HepG2 (cell line): ENCODE data around the gene PBX2. TPM values are rescaled to one million over a fixed set of nuclear protein-coding genes. Genes with fewer than 3 reads are reported as not detected.

ENCODE experiments used
- ATAC-seq: fragments of 200-7000 bp; cut with Tn5 transposase; 3 replicates; pipeline ENCODE4 v1.9.1; 2020; ENCODE audit warnings: mild to moderate bottlenecking, moderate library complexity
- BruUV-seq: library from RNA; stranded (reverse); fragments of 400-500 nt; replicated peaks from 2 replicates; lab custom pipeline; 2021; lab: Mats Ljungman, UMichigan
- CTCF ChIA-PET: fragments of 300-600 bp; formaldehyde crosslinking; extraction: SDS; loops from one replicate; lab custom pipeline; 2021; ENCODE audit warnings: low total read pairs, inconsistent platforms, low intra/inter-chr PET ratio; lab: Yijun Ruan, JAX
- POLR2A ChIA-PET: fragments of 350-600 bp; sonication (Branson Sonifier 250); formaldehyde crosslinking; loops from one replicate; lab custom pipeline; 2020; ENCODE audit warnings: antibody characterized with exemption, inconsistent platforms; lab: Yijun Ruan, JAX
- DNase-seq: peaks from one replicate; pipeline ENCODE4 v3.0.0-alpha.2; 2015; ENCODE audit warnings: low spot score
- FAIRE-seq: peaks from 3 replicates; lab custom pipeline; 2011; peaks lifted over from hg19 to GRCh38; lab: Jason Lieb, UNC
- H2AFZ ChIP-seq: one replicate; pipeline ENCODE4 v1.6.1; 2011; ENCODE audit warnings: low read length, inconsistent platforms
- H3K27ac ChIP-seq: fragments of 300-600 bp; 3 replicates; pipeline ENCODE4 v1.8.0; 2011; ENCODE audit warnings: mixed run types, mild to moderate bottlenecking, mixed read lengths, low read length, inconsistent platforms; ENCODE audit not compliant: insufficient read depth; ENCODE audit errors: extremely low read length
- H3K27me3 ChIP-seq, 2 experiments: fragments of 200-600 bp in 1 of 2; 2 replicates in 1 of 2; 3 replicates in 1 of 2; pipeline versions ENCODE4 v1.6.0 to v1.8.0; 2011; ENCODE audit warnings: low read length in 2 of 2, mild to moderate bottlenecking in 2 of 2, moderate library complexity in 2 of 2, inconsistent platforms in 1 of 2; ENCODE audit not compliant: insufficient read depth in 2 of 2, control insufficient read depth in 1 of 2
- H3K36me3 ChIP-seq, 2 experiments: fragments of 200-600 bp in 1 of 2; replicated peaks in 1 of 2; 2 replicates in 1 of 2; 3 replicates in 1 of 2; pipeline versions ENCODE4 v1.5.1 to v1.8.0; 2011; ENCODE audit warnings: low read length in 2 of 2, inconsistent platforms in 1 of 2; ENCODE audit not compliant: insufficient read depth in 2 of 2, control insufficient read depth in 1 of 2
- H3K4me1 ChIP-seq: 2 replicates; pipeline ENCODE4 v1.5.1; 2012; ENCODE audit warnings: low read length, inconsistent platforms; ENCODE audit not compliant: insufficient read depth
- H3K4me2 ChIP-seq: 2 replicates; pipeline ENCODE4 v1.6.0; 2011; ENCODE audit warnings: low read depth, low read length, inconsistent platforms
- H3K4me3 ChIP-seq, 3 experiments: fragments of 200-600 bp in 1 of 3; sonication (generic), shearing (Covaris generic) in 1 of 3; replicated peaks in 1 of 3; 2 replicates each; pipeline ENCODE4 v1.5.1; 2011 to 2016; ENCODE audit warnings: low read length in 3 of 3, inconsistent platforms in 2 of 3, low read depth in 2 of 3, mild to moderate bottlenecking in 2 of 3, control low read depth in 1 of 3, mixed read lengths in 1 of 3; ENCODE audit not compliant: insufficient read depth in 1 of 3
- H3K79me2 ChIP-seq: one replicate; pipeline ENCODE4 v1.6.1; 2011; ENCODE audit warnings: low read length, inconsistent platforms; ENCODE audit not compliant: insufficient read depth
- H3K9ac ChIP-seq: 2 replicates; pipeline ENCODE4 v1.6.0; 2011; ENCODE audit warnings: mild to moderate bottlenecking, low read depth, low read length, inconsistent platforms; ENCODE audit not compliant: insufficient read depth
- H3K9me3 ChIP-seq: 2 replicates; pipeline ENCODE4 v1.5.1; 2012; ENCODE audit warnings: mild to moderate bottlenecking, low read length
- H4K20me1 ChIP-seq: 2 replicates; pipeline ENCODE4 v1.6.0; 2011; ENCODE audit warnings: inconsistent platforms, mild to moderate bottlenecking, low read length, moderate library complexity; ENCODE audit not compliant: insufficient read depth
- AGO2 ChIP-seq: fragments of 200-400 bp; formaldehyde crosslinking; optimal IDR thresholded peaks from 2 replicates; pipeline ENCODE3; 2017; ENCODE audit warnings: mild to moderate bottlenecking, low read depth, low read length, moderate library complexity
- FOXP1 ChIP-seq, 2 experiments: fragments of 450-650 bp in 1 of 2; IDR thresholded peaks; 2 replicates each; pipeline ENCODE4 v1.6.1; 2017 to 2018; ENCODE audit warnings: antibody characterized with exemption in 1 of 2
- HNRNPH1 ChIP-seq: fragments of 200-400 bp; formaldehyde crosslinking; optimal IDR thresholded peaks from 2 replicates; pipeline ENCODE3; 2017; ENCODE audit warnings: mild to moderate bottlenecking, low read depth, low read length
- PHF20 ChIP-seq: sonication (generic); formaldehyde crosslinking; IDR thresholded peaks from 2 replicates; pipeline ENCODE4 v1.5.0; 2020; ENCODE audit warnings: mild to moderate bottlenecking, missing genetic modification reagents
- RBFOX2 ChIP-seq: fragments of 200-400 bp; formaldehyde crosslinking; IDR thresholded peaks from 2 replicates; pipeline ENCODE4 v1.6.1; 2017; ENCODE audit warnings: low read depth, mild to moderate bottlenecking, low read length
- RBM22 ChIP-seq: fragments of 200-400 bp; formaldehyde crosslinking; optimal IDR thresholded peaks from 2 replicates; pipeline ENCODE3; 2017; ENCODE audit warnings: mild to moderate bottlenecking, low read length, moderate library complexity
- SRSF4 ChIP-seq: fragments of 200-400 bp; formaldehyde crosslinking; IDR thresholded peaks from one replicate; pipeline ENCODE4 v1.6.1; 2018; ENCODE audit warnings: mild to moderate bottlenecking, low read depth, low read length, moderate library complexity; ENCODE audit not compliant: poor library complexity, severe bottlenecking
- STAG1 ChIP-seq: sonication (generic); formaldehyde crosslinking; IDR thresholded peaks from 2 replicates; pipeline ENCODE4 v1.4.0; 2020; ENCODE audit warnings: missing genetic modification reagents
- ZKSCAN5 ChIP-seq: sonication (generic); formaldehyde crosslinking; IDR thresholded peaks from 2 replicates; pipeline ENCODE4 v1.5.1; 2020; ENCODE audit warnings: mild to moderate bottlenecking, missing genetic modification reagents
- ZNF121 ChIP-seq: sonication (generic); formaldehyde crosslinking; IDR thresholded peaks from 2 replicates; pipeline ENCODE4 v1.5.0; 2020; ENCODE audit warnings: mild to moderate bottlenecking, missing genetic modification reagents
- ZNF317 ChIP-seq: sonication (generic); formaldehyde crosslinking; IDR thresholded peaks from 2 replicates; pipeline ENCODE4 v1.5.0; 2020; ENCODE audit warnings: mild to moderate bottlenecking, missing genetic modification reagents
- ZNF619 ChIP-seq: sonication (generic); formaldehyde crosslinking; IDR thresholded peaks from 2 replicates; pipeline ENCODE4 v1.4.0; 2020; ENCODE audit warnings: mild to moderate bottlenecking, missing genetic modification reagents
- ZSCAN12 ChIP-seq: sonication (generic); formaldehyde crosslinking; IDR thresholded peaks from 2 replicates; pipeline ENCODE4 v1.9.0; 2021; ENCODE audit warnings: mild to moderate bottlenecking, missing genetic modification reagents
- ZSCAN21 ChIP-seq: sonication (generic); formaldehyde crosslinking; IDR thresholded peaks from 2 replicates; pipeline ENCODE4 v1.8.0; 2022; ENCODE audit warnings: mild to moderate bottlenecking, missing genetic modification reagents, moderate library complexity, borderline replicate concordance
- WGBS: methylation state at CpG from one replicate; pipeline ENCODE4 v1.1.6; 2017; ENCODE audit warnings: low lambda C conversion rate; 5-methylcytosine and 5-hydroxymethylcytosine counted together
- in situ Hi-C: cut with HindIII; loops from 2 replicates; pipeline ENCODE4 v1.10.0; 2017; ENCODE audit warnings: low pct_unique_long_range_greater_than_20kb; ENCODE audit not compliant: extremely low pct_ligation_motif_present
- intact Hi-C: fragments of 100-400 bp; cut with micrococcal nuclease; formaldehyde crosslinking; loops from one replicate; pipeline ENCODE4 v1.10.0; 2022; ENCODE audit not compliant: unreplicated experiment
- polyA plus RNA-seq, 8 experiments: library from polyadenylated mRNA; depleted of rRNA in 3 of 8; stranded (reverse) in 7 of 8; unstranded in 1 of 8; fragments of >200 nt; fragmentation: Illumina TruSeq in 4 of 8; extraction: Trizol in 4 of 8; gene quantifications; 2 replicates each; pipeline versions ENCODE4 v1.2.1 to v1.2.3, GENCODE V29; 2011 to 2016; ENCODE audit warnings: low read depth in 4 of 8, missing spikeins in 1 of 8, mixed read lengths in 1 of 8; ENCODE audit not compliant: insufficient read depth in 1 of 8
- total RNA-seq, 5 experiments: library from RNA; depleted of rRNA; stranded (reverse); fragments of >200 nt; fragmentation: Illumina TruSeq; extraction: Trizol; gene quantifications; 2 replicates each; pipeline ENCODE4 v1.2.3, GENCODE V29; 2016; ENCODE audit warnings: low read depth in 1 of 5
- TF ChIP-seq, protein P1 (sequence below): sonication (generic); formaldehyde crosslinking; IDR thresholded peaks from 2 replicates; pipeline ENCODE4 v1.8.0; 2022; ENCODE audit warnings: mild to moderate bottlenecking, missing genetic modification reagents

The PBX2 gene
- total and polyA plus RNA-seq, 2 of the 13 experiments (the other 11 are each of a cell fraction or from before 2014, with no cell fraction given): 42.3 to 77.8 TPM

DNA sequence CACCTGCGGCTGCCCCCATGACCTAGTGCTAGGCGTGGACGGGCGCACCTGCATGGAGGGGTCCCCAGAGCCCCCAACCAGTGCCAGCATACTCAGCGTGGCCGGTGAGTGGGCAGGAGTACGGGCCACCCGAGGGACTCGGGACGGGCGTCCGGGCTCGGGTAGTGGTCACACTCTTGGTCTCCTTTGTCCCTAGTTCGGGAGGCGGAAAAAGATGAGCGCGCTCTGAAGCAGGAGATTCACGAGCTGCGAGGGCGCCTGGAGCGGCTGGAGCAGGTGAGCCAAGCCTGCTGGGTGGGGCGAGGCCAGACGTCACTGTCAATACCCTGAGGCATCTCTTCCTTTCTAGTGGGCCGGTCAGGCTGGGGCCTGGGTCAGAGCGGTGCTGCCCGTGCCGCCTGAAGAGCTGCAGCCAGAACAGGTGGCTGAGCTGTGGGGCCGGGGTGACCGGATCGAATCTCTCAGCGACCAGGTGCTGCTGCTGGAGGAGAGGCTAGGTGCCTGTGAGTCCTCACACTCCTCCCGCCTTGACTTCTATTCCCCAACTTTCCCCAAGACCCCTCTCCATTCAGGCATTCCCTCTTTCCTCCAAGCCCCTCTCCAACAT is 22.7 kb downstream of the PBX2 start:
- Histone ChIP-seq H3K27ac (no peak overlapping the region), H3K9ac (no peak overlapping the region), H3K27me3 (no peaks in the 10 kb centered on the region), H4K20me1 (no peaks in the 10 kb centered on the region), H3K9me3 (no peaks in the 10 kb centered on the region), H3K4me1 (no peaks in the 10 kb centered on the region), H3K36me3 (peaks cover 20 to 60% of the 10 kb centered on the region in 2 experiments), H3K79me2 (peaks cover under 1% of the 10 kb centered on the region), H3K4me2 (no peak overlapping the region), H2AFZ (no peak overlapping the region), H3K4me3 (no peak overlapping the region)
- FAIRE-seq: no peak
- intact Hi-C loops: no loop called here
- no peak for DNase-seq
- no TSS peak for BruUV-seq
- TF ChIP-seq SRSF4: no peak
- peak; percentile 77 for TF ChIP-seq AGO2
- TF ChIP-seq RBFOX2: peak; percentile 69; the same call in 1 of the 2 replicates
- POLR2A ChIA-PET: interaction anchor here (1.3 to 1.5 kb wide), 2 partner anchors 9 to 10 kb away, joined by 3 to 5 read pairs; partner anchors contain the start of gene AGPAT1
- CTCF ChIA-PET: interaction anchor here (0.9 kb wide), 1 partner anchor 48 kb away, joined by 3 read pairs; no protein-coding TSS in a partner anchor
- WGBS: 97% methylated on average over 32 of the region's 32 CpGs
- no peak for ATAC-seq
- in situ Hi-C loops: no loop called here

DNA sequence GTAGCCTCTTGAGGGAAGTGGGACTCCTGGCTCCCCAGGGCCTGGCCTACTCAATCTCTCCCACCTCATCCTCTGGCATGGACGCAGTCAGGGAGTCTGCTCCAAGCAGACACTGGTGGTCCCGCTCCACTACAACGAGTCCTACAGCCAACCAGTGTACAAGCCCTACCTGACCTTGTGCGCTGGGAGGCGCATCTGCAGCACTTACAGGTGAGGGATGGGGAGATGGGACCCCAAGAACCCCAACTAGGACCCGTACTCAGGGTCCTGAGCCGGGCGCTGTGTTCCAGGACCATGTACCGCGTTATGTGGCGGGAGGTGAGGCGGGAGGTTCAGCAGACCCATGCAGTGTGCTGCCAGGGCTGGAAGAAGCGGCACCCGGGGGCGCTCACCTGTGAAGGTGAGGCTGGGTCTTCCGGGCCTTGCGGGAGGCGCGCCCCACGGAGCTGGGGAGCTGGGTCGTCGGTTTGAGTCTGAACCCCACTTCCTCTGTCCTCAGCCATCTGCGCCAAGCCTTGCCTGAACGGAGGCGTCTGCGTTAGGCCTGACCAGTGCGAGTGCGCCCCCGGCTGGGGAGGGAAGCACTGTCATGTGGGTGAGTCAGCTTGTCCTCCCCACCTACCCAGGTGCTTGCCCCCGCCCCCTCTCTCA is 23.5 kb downstream of the PBX2 start:
- Histone ChIP-seq H3K4me1 (no peaks in the 10 kb centered on the region), H3K27me3 (no peaks in the 10 kb centered on the region), H3K4me2 (no peak overlapping the region), H3K79me2 (no peaks in the 10 kb centered on the region), H3K9me3 (no peaks in the 10 kb centered on the region), H3K9ac (no peak overlapping the region), H4K20me1 (no peaks in the 10 kb centered on the region), H2AFZ (no peak overlapping the region), H3K27ac (no peak overlapping the region), H3K4me3 (no peak overlapping the region), H3K36me3 (peaks cover 20 to 60% of the 10 kb centered on the region in 2 experiments)
- DNase-seq: no peak
- WGBS: 97% methylated on average over 29 of the region's 30 CpGs
- CTCF ChIA-PET: interaction anchor here (0.9 kb wide), 1 partner anchor 47 kb away, joined by 3 read pairs; no protein-coding TSS in a partner anchor
- no peak; the same call in 2 of the 3 replicates for ATAC-seq
- intact Hi-C loops (no loop called here), in situ Hi-C loops (no loop called here)
- no TSS peak for BruUV-seq
- POLR2A ChIA-PET: interaction anchor here (1.0 kb wide), 1 partner anchor 29 kb away, joined by 3 read pairs; no protein-coding TSS in a partner anchor
- no peak for FAIRE-seq
- TF ChIP-seq, protein P1, sequence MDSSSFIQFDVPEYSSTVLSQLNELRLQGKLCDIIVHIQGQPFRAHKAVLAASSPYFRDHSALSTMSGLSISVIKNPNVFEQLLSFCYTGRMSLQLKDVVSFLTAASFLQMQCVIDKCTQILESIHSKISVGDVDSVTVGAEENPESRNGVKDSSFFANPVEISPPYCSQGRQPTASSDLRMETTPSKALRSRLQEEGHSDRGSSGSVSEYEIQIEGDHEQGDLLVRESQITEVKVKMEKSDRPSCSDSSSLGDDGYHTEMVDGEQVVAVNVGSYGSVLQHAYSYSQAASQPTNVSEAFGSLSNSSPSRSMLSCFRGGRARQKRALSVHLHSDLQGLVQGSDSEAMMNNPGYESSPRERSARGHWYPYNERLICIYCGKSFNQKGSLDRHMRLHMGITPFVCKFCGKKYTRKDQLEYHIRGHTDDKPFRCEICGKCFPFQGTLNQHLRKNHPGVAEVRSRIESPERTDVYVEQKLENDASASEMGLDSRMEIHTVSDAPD (CRISPR knock-in tag): no peak
- peak; percentile 87 for TF ChIP-seq AGO2
- peak; percentile 68 for TF ChIP-seq RBM22
- no peak for TF ChIP-seq ZSCAN12
- no peak for TF ChIP-seq PHF20
- TF ChIP-seq STAG1 (CRISPR knock-in tag): peak; percentile 19; the same call in 1 of the 2 replicates
- TF ChIP-seq ZNF121: no peak
- TF ChIP-seq ZSCAN21 (CRISPR knock-in tag): no peak
- TF ChIP-seq ZNF619 (CRISPR knock-in tag): no peak
- TF ChIP-seq ZKSCAN5: no peak
- TF ChIP-seq ZNF317 (CRISPR knock-in tag): no peak
- TF ChIP-seq FOXP1 (IDR thresholded peaks at IDR 0.05): no peak
- TF ChIP-seq FOXP1 (CRISPR knock-in tag; IDR thresholded peaks at IDR 0.05): no peak
- no peak for TF ChIP-seq HNRNPH1
